Endodermal cell (in vitro differentiated cells): ENCODE results near the gene TREH. TPM values are rescaled to one million over a fixed set of nuclear protein-coding genes. Genes with fewer than 3 reads are reported as not detected.

ENCODE experiments used
- DNase-seq: peaks from one replicate; pipeline ENCODE4 v3.0.0-alpha.2; 2017
- H3K27ac ChIP-seq: 2 replicates; pipeline ENCODE4 v1.5.1; 2013; ENCODE audit warnings: mild to moderate bottlenecking, low read depth, low read length, moderate library complexity
- H3K27me3 ChIP-seq: 2 replicates; pipeline ENCODE4 v1.6.1; 2013; ENCODE audit warnings: mild to moderate bottlenecking, low read length, moderate library complexity; ENCODE audit not compliant: insufficient read depth, control insufficient read depth, poor library complexity, severe bottlenecking
- H3K36me3 ChIP-seq: 2 replicates; pipeline ENCODE4 v1.7.0; 2013; ENCODE audit warnings: mild to moderate bottlenecking, low read length, moderate library complexity; ENCODE audit not compliant: control insufficient read depth, insufficient read depth
- H3K4me1 ChIP-seq: one replicate; pipeline ENCODE4 v1.7.0; 2013; ENCODE audit warnings: low read length; ENCODE audit not compliant: control insufficient read depth, insufficient read depth
- H3K4me3 ChIP-seq: 2 replicates; pipeline ENCODE4 v1.5.1; 2013; ENCODE audit warnings: mild to moderate bottlenecking, low read length, moderate library complexity
- H3K9ac ChIP-seq: 2 replicates; pipeline ENCODE4 v1.6.1; 2013; ENCODE audit warnings: mild to moderate bottlenecking, low read length, moderate library complexity; ENCODE audit not compliant: poor library complexity, severe bottlenecking; ENCODE audit errors: extremely low read depth
- H3K9me3 ChIP-seq: 2 replicates; pipeline ENCODE4 v1.6.1; 2013; ENCODE audit warnings: mild to moderate bottlenecking, low read length, moderate library complexity; ENCODE audit not compliant: control insufficient read depth
- H3K27ac Mint-ChIP-seq: 2 replicates; pipeline ENCODE4 v1.8.0; 2020; ENCODE audit warnings: mixed read lengths
- H3K27me3 Mint-ChIP-seq: 2 replicates; pipeline ENCODE4 v1.8.0; 2021; ENCODE audit warnings: mild to moderate bottlenecking, mixed read lengths; ENCODE audit not compliant: insufficient read depth
- H3K36me3 Mint-ChIP-seq: 2 replicates; pipeline ENCODE4 v1.8.0; 2020; ENCODE audit warnings: low read depth, mixed read lengths
- H3K4me1 Mint-ChIP-seq: 2 replicates; pipeline ENCODE4 v1.8.0; 2020; ENCODE audit warnings: mixed read lengths
- H3K4me3 Mint-ChIP-seq: 2 replicates; pipeline ENCODE4 v1.8.0; 2020; ENCODE audit warnings: mild to moderate bottlenecking, moderate library complexity, mixed read lengths
- H3K9me3 Mint-ChIP-seq: 2 replicates; pipeline ENCODE4 v1.8.0; 2020; ENCODE audit warnings: mild to moderate bottlenecking, mixed read lengths
- CTCF ChIP-seq: fragments of 200-600 bp; sonication (generic); conservative IDR thresholded peaks from 2 replicates; pipeline ENCODE4 v1.5.0; 2021; ENCODE audit warnings: antibody characterized with exemption, mild to moderate bottlenecking
- WGBS, 2 experiments: methylation state at CpG; one replicate each; pipeline versions ENCODE4 v1.1.5 to v1.1.7; 2013; ENCODE audit warnings: missing lambda C conversion rate in 2 of 2, mixed read lengths in 1 of 2; ENCODE audit not compliant: insufficient coverage in 1 of 2, insufficient read length in 1 of 2; 5-methylcytosine and 5-hydroxymethylcytosine counted together
- total RNA-seq, 2 donors: library from RNA; stranded (reverse); fragmentation: NEBNext Ultra II Directional in 1 of 2; extraction: Animal tissue kit (Norgen Biotek cat#: 25700) in 1 of 2; gene quantifications; 2 replicates in 1 of 2; 3 replicates in 1 of 2; pipeline ENCODE4 v1.2.1, GENCODE V29; 2021

Gene TREH
- total RNA-seq, 2 donors from 2014 or later: not detected

- Mint-ChIP-seq H3K4me1 (peaks cover 16% of the 10 kb centered on the region), H3K9me3 (no peaks in the 10 kb centered on the region), H3K27me3 (peaks cover 2% of the 10 kb centered on the region), H3K4me3 (no peak overlapping the region), H3K36me3 (peaks cover 32% of the 10 kb centered on the region), H3K27ac (no peak overlapping the region)
- Histone ChIP-seq H3K4me3 (no peak overlapping the region), H3K9ac (no peak overlapping the region), H3K4me1 (peaks cover 7% of the 10 kb centered on the region), H3K27ac (no peak overlapping the region), H3K36me3 (peaks cover 35% of the 10 kb centered on the region), H3K27me3 (peaks cover 10% of the 10 kb centered on the region), H3K9me3 (no peaks in the 10 kb centered on the region)
- WGBS, 2 experiments: 96 to 100% methylated on average over 10 to 14 of the region's 14 CpGs
- DNase-seq: no peak
- TF ChIP-seq CTCF: no peak
Observed at GRCh38 chr11:118631142-118631909, 48.1 kb downstream of the TREH start.

DNA sequence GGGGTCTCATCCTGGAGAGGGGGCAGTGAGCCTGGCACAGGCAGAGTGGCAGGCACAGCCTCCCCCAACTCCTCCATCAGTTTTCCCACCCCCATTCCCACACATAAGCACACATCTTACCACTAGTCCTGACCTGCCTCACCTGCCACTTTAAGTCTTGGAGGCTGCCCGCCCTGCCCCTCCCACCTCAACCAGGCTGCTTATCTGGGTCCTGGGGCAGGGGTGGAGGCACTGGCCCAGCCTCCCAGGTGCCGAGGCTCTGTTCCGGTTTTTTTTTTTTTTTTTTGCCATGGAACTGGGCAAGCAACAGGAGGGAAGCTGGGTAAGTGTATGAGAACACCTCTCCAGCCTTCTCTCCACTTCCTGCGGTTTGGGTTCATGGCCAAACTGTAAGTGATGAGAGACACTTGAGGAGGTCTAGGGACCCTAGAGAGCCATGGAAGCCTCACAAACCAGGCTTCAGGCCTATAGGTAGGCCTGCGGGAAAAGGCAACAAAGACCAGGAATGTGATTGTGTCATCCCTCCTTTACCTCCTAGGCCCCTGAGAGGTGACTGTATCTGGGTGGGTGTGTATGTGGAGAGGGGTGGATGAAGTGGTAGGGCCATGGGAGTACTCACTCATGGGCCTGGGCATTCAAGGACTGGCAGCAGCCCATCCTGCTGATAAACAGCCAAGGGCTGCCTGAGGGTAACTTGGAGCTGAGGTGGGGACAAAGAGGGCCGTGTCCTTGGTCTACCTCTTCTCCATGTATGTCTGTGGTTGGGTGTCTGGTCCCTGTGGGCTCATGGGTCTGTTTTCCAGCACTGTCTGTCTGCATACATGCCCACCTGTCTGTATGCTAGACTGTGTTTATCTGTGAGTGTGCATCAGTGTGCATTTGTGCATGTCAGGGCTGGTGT, 49.4 kb downstream of the TREH start:
- TF ChIP-seq CTCF: no peak
- peaks cover 35% of the 10 kb centered on the region for H3K36me3 ChIP-seq
- H3K9ac ChIP-seq: no peak overlapping the region
- Mint-ChIP-seq H3K27ac (no peak overlapping the region), H3K4me3 (no peak overlapping the region), H3K9me3 (no peaks in the 10 kb centered on the region), H3K4me1 (peaks cover 5% of the 10 kb centered on the region), H3K27me3 (no peaks in the 10 kb centered on the region), H3K36me3 (peaks cover 25% of the 10 kb centered on the region)
- H3K27ac ChIP-seq: no peak overlapping the region
- no peak overlapping the region for H3K4me3 ChIP-seq
- no peaks in the 10 kb centered on the region for H3K27me3 ChIP-seq
- WGBS, 2 experiments: 93 to 96% methylated on average over 2 to 6 of the region's 6 CpGs
- H3K4me1 ChIP-seq: no peaks in the 10 kb centered on the region
- no peak for DNase-seq
- no peaks in the 10 kb centered on the region for H3K9me3 ChIP-seq

DNA sequence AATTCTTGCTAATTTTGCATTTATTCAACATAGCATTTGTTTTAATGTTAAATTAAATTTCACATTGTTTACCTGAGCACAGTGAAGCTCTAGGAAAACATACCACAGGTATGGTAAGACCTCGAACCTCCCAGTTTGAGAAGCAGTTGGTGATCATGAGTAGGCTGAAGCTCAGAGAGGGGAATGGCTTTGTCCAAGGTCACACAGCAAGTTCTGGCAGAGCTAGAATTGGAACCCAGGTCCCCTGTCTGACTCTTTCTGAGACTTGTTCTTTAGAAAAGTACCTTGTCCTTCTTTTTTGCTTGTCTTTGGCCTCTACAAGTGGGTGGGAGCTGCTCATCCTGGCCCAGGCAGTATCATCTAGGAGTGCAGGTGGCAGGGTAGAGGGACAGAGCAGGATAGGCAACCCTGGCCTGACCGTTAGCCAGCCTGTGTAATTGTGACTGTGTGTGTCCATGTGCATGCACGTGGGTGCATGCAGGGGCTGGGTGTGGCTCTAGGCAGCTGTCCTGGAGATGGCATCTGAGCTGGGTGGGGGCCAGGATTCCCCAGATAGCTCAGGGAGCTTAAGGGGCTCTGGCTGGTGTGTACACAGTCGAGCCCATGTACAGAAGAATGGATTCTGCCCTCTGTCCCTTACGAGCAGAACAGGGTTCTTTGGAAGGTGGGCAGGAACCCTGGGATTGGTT, 50.4 kb downstream of the TREH start:
- Histone ChIP-seq H3K4me3 (no peak overlapping the region), H3K36me3 (peaks cover 39% of the 10 kb centered on the region), H3K27me3 (no peaks in the 10 kb centered on the region), H3K4me1 (no peaks in the 10 kb centered on the region), H3K9ac (no peak overlapping the region), H3K27ac (no peak overlapping the region), H3K9me3 (no peaks in the 10 kb centered on the region)
- H3K27me3 Mint-ChIP-seq: no peaks in the 10 kb centered on the region
- TF ChIP-seq CTCF: no peak
- H3K9me3 Mint-ChIP-seq: no peaks in the 10 kb centered on the region
- no peak for DNase-seq
- H3K4me3 Mint-ChIP-seq: no peak overlapping the region
- no peak overlapping the region for H3K27ac Mint-ChIP-seq
- peaks cover 25% of the 10 kb centered on the region for H3K36me3 Mint-ChIP-seq
- 90 to 91% methylated on average over 2 to 5 of the region's 5 CpGs for WGBS, 2 experiments
- H3K4me1 Mint-ChIP-seq: no peaks in the 10 kb centered on the region
